ENCODE measurements around the gene RELT. TPM values are rescaled to one million over a fixed set of nuclear protein-coding genes. Genes with fewer than 3 reads are reported as not detected.
A peak's percentile ranks its signal among the peaks of the same experiment; 100 is the strongest.

The RELT gene
- total RNA-seq, 2 donors from 2014 or later = 139 to 169 TPM

DNA sequence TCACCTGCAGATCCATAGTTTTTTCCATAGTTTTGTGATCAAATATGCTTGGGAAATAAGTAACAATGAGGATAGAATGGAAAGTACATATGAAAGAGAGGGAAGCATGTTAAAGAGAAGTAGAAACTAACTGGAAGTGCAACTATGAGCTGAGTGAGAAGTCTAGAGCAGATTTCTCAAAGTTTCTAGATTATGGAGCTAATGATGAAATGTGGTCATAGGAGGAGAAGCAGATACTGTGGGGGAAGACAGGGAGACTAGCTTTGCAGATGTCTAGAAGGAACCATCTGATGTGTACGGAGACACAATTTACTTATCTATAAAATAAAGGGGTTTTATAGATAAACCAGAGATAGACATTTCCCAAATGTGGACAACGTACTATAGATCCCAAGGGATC is 37.1 kb downstream of the RELT start:
- Mint-ChIP-seq H3K4me1 (peaks cover 15% of the 10 kb centered on the region), H3K36me3 (ENCODE audit: low read depth) (peaks cover 13% of the 10 kb centered on the region), H3K27ac (peak overlapping the region; percentile 47), H3K4me3 (peak overlapping the region; percentile 70), H3K27me3 (no peaks in the 10 kb centered on the region)
- DNase-seq (no peak), ATAC-seq (no peak)
- H3K9me3 ChIP-seq (ENCODE audit: control insufficient read depth, low read length, poor library complexity, severe bottlenecking) = no peaks in the 10 kb centered on the region

DNA sequence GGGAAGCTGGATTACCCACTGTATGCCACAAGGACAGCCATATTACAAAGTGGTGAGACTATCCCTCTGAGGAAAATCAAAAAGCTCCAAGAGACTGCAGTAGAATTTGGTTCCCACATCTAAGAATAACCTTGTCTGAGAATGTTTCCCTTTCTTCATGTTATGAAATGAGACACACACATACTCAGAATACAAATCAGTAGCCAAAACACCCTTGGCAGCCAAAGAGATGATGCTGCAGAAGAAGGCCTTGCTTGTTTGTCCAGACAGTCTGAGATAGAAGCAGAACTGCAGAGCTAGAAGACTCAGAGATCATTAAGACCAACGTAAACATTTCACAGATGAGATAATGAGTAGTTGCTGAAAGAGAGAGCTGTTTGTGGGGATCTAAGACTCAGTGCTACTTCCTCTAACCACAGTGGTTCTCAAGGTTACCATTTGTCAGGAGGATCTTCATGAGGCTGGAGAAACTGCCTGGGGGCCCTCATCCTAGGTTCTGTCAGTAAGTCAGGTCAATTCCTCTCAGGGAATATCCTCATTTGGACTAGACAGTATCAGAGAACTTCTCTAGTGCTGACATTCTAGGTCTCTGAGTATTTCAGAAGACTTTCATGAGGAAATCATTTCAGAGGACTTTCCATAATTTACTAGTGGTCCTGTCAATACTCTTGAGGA is 38.9 kb downstream of the RELT start:
- no peaks in the 10 kb centered on the region for H3K9me3 ChIP-seq (ENCODE audit: control insufficient read depth, low read length, poor library complexity, severe bottlenecking)
- no peaks in the 10 kb centered on the region for H3K27me3 Mint-ChIP-seq
- peaks cover 5% of the 10 kb centered on the region for H3K36me3 Mint-ChIP-seq (ENCODE audit: low read depth)
- H3K4me3 Mint-ChIP-seq = no peak overlapping the region
- no peak for DNase-seq
- peaks cover 9% of the 10 kb centered on the region for H3K4me1 Mint-ChIP-seq
- ATAC-seq = no peak
- peak overlapping the region; percentile 29 for H3K27ac Mint-ChIP-seq

- Mint-ChIP-seq H3K36me3 (ENCODE audit: low read depth) (peaks cover 5% of the 10 kb centered on the region), H3K4me3 (no peak overlapping the region), H3K27me3 (no peaks in the 10 kb centered on the region), H3K4me1 (peaks cover 9% of the 10 kb centered on the region), H3K27ac (peak overlapping the region; percentile 54)
- no peaks in the 10 kb centered on the region for H3K9me3 ChIP-seq (ENCODE audit: control insufficient read depth, low read length, poor library complexity, severe bottlenecking)
- ATAC-seq = no peak
- DNase-seq = no peak
Observed at GRCh38 chr11:73415854-73416615, 39.8 kb downstream of the RELT start.

GRCh38 chr11:73416786-73417185 is 40.6 kb downstream of the RELT start:
- no peak for DNase-seq
- H3K4me1 Mint-ChIP-seq = peaks cover 8% of the 10 kb centered on the region
- no peaks in the 10 kb centered on the region for H3K9me3 ChIP-seq (ENCODE audit: control insufficient read depth, low read length, poor library complexity, severe bottlenecking)
- peak overlapping the region; percentile 54 for H3K27ac Mint-ChIP-seq
- H3K4me3 Mint-ChIP-seq = no peak overlapping the region
- no peaks in the 10 kb centered on the region for H3K27me3 Mint-ChIP-seq
- ATAC-seq = no peak
- peaks cover 4% of the 10 kb centered on the region for H3K36me3 Mint-ChIP-seq (ENCODE audit: low read depth)

- ATAC-seq = no peak
- no peak for DNase-seq
- Mint-ChIP-seq H3K36me3 (ENCODE audit: low read depth) (peaks cover 2% of the 10 kb centered on the region), H3K27me3 (no peaks in the 10 kb centered on the region), H3K4me1 (peaks cover 8% of the 10 kb centered on the region), H3K4me3 (no peak overlapping the region), H3K27ac (no peak overlapping the region)
- H3K9me3 ChIP-seq (ENCODE audit: control insufficient read depth, low read length, poor library complexity, severe bottlenecking) = no peaks in the 10 kb centered on the region
Observed at GRCh38 chr11:73420136-73420535, 43.9 kb downstream of the RELT start.

DNA sequence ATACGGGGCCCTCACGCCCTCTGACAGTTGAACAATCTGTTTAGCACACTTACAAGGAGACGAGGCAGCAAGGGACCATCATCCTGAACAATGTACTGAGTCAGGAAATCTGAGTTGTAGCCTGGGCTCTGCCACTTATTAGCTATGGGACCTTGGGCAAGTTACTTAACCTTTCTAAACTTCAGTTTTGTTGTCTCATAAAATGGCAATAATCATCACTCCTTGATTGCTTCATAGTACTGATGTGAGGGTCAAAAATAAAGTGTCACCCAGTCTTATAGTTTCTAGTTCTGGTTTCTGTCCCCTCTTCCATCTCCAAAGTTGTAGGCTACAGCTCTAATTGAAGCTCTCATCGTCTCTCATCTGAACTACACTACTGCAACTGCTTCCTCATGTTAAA is 46.7 kb downstream of the RELT start:
- H3K36me3 Mint-ChIP-seq (ENCODE audit: low read depth) = peaks cover 3% of the 10 kb centered on the region
- no peaks in the 10 kb centered on the region for H3K27me3 Mint-ChIP-seq
- no peak overlapping the region for H3K4me3 Mint-ChIP-seq
- H3K27ac Mint-ChIP-seq = peak overlapping the region; percentile 30
- H3K4me1 Mint-ChIP-seq = peaks cover 10% of the 10 kb centered on the region
- DNase-seq (no peak), ATAC-seq (no peak)
- H3K9me3 ChIP-seq (ENCODE audit: control insufficient read depth, low read length, poor library complexity, severe bottlenecking) = no peaks in the 10 kb centered on the region

GRCh38 chr11:73423506-73423905 is 47.3 kb downstream of the RELT start:
- Mint-ChIP-seq H3K36me3 (ENCODE audit: low read depth) (peaks cover 8% of the 10 kb centered on the region), H3K27ac (peak overlapping the region; percentile 30), H3K4me3 (no peak overlapping the region), H3K27me3 (no peaks in the 10 kb centered on the region), H3K4me1 (peaks cover 15% of the 10 kb centered on the region)
- no peaks in the 10 kb centered on the region for H3K9me3 ChIP-seq (ENCODE audit: control insufficient read depth, low read length, poor library complexity, severe bottlenecking)
- no peak for DNase-seq
- ATAC-seq = no peak

GRCh38 chr11:73425108-73425507 is 48.9 kb downstream of the RELT start:
- ATAC-seq = no peak
- H3K9me3 ChIP-seq (ENCODE audit: control insufficient read depth, low read length, poor library complexity, severe bottlenecking) = no peaks in the 10 kb centered on the region
- H3K27me3 Mint-ChIP-seq = no peaks in the 10 kb centered on the region
- peaks cover 19% of the 10 kb centered on the region for H3K4me1 Mint-ChIP-seq
- no peak overlapping the region for H3K4me3 Mint-ChIP-seq
- no peak overlapping the region for H3K27ac Mint-ChIP-seq
- H3K36me3 Mint-ChIP-seq (ENCODE audit: low read depth) = peaks cover 8% of the 10 kb centered on the region
- no peak for DNase-seq

DNA sequence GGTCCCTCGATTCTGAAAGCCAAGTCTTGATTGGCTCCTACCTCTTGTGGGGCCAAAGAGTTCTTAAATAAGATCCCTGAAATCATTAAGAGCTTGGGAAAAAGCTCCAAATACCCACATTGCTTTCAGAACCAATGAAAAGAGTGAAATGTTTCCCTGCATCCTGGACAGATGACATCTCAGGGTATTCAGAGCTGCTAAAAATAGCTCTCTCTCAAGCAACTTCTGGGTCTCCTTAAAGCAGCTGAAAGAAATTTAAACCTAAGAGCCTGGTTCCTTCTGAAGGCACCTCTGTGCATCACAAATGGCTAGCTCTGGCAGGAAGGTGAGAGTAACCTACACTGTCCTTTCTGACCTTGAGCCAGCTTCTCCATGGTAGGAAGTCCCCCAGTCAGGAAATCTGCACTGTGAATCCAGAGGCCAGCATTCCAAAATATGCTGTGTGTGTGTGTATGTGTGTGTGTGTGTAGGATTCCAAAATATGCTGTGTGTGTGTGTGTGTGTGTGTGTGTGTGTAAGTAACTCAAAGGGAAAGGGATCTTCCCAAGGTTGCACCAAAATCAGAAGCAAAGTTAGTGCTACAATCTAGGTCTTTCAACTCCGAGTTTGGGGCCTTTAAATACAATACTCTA is 50.1 kb downstream of the RELT start:
- Mint-ChIP-seq H3K27ac (no peak overlapping the region), H3K27me3 (no peaks in the 10 kb centered on the region), H3K4me3 (no peak overlapping the region), H3K36me3 (ENCODE audit: low read depth) (peaks cover 8% of the 10 kb centered on the region), H3K4me1 (peaks cover 19% of the 10 kb centered on the region)
- no peaks in the 10 kb centered on the region for H3K9me3 ChIP-seq (ENCODE audit: control insufficient read depth, low read length, poor library complexity, severe bottlenecking)
- ATAC-seq = no peak
- no peak for DNase-seq

DNA sequence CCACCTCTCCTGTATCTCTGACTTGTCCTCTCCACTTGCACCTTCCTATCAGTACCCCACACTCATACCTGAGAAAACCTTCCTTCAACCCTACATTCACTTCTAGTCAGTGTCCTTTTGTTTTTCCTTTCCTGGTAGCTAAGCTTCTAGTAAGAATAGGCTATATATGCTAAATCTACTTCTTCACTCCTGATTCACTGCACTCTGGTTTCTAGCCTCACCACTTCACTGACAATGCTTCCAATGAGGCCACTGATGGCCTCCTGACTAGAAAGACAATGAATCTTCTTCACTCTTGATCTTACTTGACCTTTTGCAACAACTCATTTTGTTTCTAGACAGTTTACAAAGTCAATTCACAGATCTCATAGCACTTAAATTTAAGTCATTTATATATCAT is 52.0 kb downstream of the RELT start:
- H3K27ac Mint-ChIP-seq = peak overlapping the region; percentile 24
- no peak overlapping the region for H3K4me3 Mint-ChIP-seq
- H3K27me3 Mint-ChIP-seq = no peaks in the 10 kb centered on the region
- no peak for ATAC-seq
- no peaks in the 10 kb centered on the region for H3K9me3 ChIP-seq (ENCODE audit: control insufficient read depth, low read length, poor library complexity, severe bottlenecking)
- peaks cover 8% of the 10 kb centered on the region for H3K36me3 Mint-ChIP-seq (ENCODE audit: low read depth)
- DNase-seq = no peak
- peaks cover 17% of the 10 kb centered on the region for H3K4me1 Mint-ChIP-seq

DNA sequence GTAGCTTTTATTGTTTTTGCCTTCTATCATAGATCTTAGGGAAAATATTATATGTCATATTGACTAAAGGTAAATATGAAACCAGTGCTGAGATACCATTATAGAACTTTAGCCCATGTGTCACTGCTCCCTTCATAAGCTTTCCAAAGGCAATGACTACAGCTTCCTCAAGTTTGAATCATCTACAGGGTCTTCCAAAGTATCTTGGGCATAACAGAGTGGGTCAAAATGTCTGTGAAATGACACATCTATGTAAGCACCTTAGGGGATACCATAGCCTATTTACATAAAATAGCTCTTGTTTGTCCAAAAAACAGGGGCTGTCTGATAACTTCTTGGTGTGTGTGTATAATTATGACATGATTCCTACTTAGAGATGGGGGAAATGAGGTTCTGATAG is 52.5 kb downstream of the RELT start:
- no peaks in the 10 kb centered on the region for H3K27me3 Mint-ChIP-seq

DNA sequence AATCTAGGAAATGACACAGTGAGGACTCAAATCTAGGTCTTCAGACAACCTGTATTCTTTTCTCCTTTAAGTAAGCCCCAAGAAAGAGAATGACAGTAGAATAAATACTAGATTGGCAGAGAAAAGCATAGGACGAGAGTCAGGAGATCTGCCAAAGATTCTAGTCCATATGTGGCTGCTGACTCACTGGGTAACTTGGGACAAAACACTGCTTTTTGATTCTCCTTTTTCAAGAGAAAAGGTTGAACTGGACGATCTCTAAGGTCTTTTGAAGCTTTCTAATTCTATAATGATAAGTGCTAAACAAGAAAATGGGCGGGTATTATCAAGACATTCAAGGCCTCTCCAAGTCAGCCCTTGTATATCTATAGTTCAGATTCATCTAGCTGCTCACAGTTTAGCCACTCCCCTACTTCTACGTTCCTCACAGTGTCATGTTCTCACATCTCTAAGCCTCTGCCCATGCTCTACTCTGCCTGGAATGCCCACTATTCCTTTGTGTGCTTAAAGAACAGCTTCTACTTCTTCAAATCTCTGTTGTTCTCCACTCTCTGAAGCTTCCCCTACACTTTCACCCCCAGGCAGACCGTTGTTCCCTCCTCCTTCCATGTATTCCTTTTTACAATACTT is 53.0 kb downstream of the RELT start:
- Mint-ChIP-seq H3K27me3 (no peaks in the 10 kb centered on the region), H3K4me1 (peaks cover 12% of the 10 kb centered on the region), H3K4me3 (no peak overlapping the region), H3K36me3 (ENCODE audit: low read depth) (peaks cover 6% of the 10 kb centered on the region), H3K27ac (peak overlapping the region; percentile 24)
- H3K9me3 ChIP-seq (ENCODE audit: control insufficient read depth, low read length, poor library complexity, severe bottlenecking) = no peaks in the 10 kb centered on the region
- ATAC-seq = no peak
- DNase-seq = no peak

More for the DNA sequence above, 52.5 kb downstream of the RELT start:
- DNase-seq = no peak
- ATAC-seq = no peak
- Mint-ChIP-seq H3K4me1 (peaks cover 12% of the 10 kb centered on the region), H3K4me3 (no peak overlapping the region), H3K36me3 (ENCODE audit: low read depth) (peaks cover 6% of the 10 kb centered on the region), H3K27ac (peak overlapping the region; percentile 24)
- H3K9me3 ChIP-seq (ENCODE audit: control insufficient read depth, low read length, poor library complexity, severe bottlenecking) = no peaks in the 10 kb centered on the region

DNA sequence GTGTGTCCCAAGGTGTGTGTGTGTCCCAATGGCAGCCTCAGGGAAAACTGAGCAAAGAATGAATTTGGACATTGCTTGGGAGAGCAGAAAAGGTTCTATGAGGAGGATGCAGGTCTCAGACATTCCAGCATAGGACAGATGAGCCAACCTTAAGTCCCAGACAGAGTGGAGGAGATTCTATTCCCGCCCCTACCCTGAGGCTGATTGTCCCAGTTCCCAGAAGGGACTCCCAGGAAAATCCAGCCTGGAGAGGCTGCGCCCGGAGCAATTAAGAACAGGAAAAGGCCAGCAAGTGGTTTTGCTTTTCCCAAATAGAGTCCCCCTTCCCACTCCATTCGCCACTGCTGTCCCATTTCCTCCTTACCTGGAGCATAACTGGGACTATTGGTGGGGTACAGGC is 54.1 kb downstream of the RELT start:
- ATAC-seq = no peak
- peaks cover 6% of the 10 kb centered on the region for H3K36me3 Mint-ChIP-seq (ENCODE audit: low read depth)

More for the DNA sequence above, 54.1 kb downstream of the RELT start:
- Mint-ChIP-seq H3K4me3 (no peak overlapping the region), H3K4me1 (peaks cover 13% of the 10 kb centered on the region), H3K27me3 (no peaks in the 10 kb centered on the region), H3K27ac (no peak overlapping the region)
- no peak for DNase-seq
- no peaks in the 10 kb centered on the region for H3K9me3 ChIP-seq (ENCODE audit: control insufficient read depth, low read length, poor library complexity, severe bottlenecking)

Data from T-helper 17 cell (primary cell).